Astrocyte (in vitro differentiated cells and primary cell): ENCODE results near the gene MADCAM1.

Experiments used
- CTCF ChIP-seq: IDR thresholded peaks from 2 replicates; pipeline ENCODE4 v1.5.1; 2011; ENCODE audit warnings: low read depth, mild to moderate bottlenecking, inconsistent platforms, low read length, moderate library complexity; ENCODE audit not compliant: insufficient read depth
- EZH2 ChIP-seq: IDR thresholded peaks from 2 replicates; pipeline ENCODE4 v1.6.1; 2012; ENCODE audit warnings: mild to moderate bottlenecking, low read length, inconsistent platforms; ENCODE audit not compliant: insufficient read depth

GRCh38 chr19:458091-459042 lies 37.9 kb upstream of the MADCAM1 start:
- TF ChIP-seq CTCF (no peak), EZH2 (no peak)
